HG03159 (cell line): ENCODE measurements around the gene FAHD1.
"Not testable (repeated sequence)": the region's sequence is repeated elsewhere in the genome, so short reads cannot be mapped to it uniquely, and the experiment has no call there.

Experiments
- ATAC-seq: cut with Tn5 transposase; IDR thresholded peaks from one replicate; pipeline ENCODE4 v1.9.1; 2021; ENCODE audit warnings: mild to moderate bottlenecking, moderate library complexity; ENCODE audit not compliant: unreplicated experiment

The FAHD1 gene

DNA sequence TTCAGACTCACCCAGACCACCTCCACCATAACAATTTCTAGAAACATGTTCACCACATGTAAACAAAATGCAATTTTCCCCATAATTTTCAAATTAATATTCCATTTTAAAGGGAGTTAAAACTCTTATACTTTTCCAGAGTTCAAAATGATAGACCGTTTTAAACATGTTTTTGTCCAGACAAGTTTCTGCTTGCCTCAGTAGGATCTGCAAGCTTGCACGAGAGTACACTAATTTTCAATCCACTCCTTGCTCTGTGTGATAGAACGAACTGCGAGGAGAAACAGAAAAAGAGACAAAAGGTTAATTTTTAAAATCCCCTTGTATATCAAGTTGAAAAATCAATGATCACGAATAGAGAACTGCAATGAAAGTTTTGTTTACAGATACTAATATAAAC, 7.1 kb downstream of the FAHD1 start:
- no peak for ATAC-seq

DNA sequence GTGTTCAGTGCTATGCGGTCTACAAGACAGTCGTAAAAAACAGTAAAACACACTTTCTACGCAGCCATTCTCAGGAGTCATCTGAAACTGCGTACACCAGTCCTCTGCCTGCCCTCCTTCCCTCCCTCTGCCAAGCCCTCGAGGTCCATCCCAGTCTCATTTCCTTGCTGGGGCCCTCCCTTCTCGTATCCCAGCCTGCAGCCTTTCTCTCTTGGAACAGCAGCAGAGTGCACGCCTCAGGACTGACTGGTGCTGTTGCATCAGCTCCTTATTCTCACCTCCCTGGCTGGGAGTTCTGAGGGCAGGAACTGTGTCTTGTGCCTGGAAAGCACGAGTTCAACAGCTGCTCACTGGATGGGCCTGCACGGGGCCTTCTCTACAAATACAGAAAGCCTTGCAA, 12.5 kb downstream of the FAHD1 start:
- ATAC-seq: no peak

DNA sequence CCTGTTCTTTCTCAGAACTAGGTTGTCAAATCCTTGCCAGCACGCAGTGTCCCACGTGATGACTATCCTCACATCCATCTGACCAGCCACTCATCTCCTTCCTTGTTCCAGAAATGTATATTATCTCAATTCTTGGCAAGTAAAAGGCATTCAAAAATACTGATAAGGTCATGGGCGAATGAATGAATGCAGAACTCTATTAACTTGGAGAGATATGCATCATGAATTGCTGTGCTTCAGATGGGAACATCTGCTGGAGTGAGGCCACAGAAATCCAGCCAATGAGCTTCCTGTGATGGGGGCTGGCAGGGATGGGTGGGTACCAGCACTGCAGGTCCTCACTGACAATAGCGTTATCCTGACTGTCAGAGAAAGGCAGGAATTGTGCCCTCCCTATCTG, 19.0 kb downstream of the FAHD1 start:
- no peak for ATAC-seq

DNA sequence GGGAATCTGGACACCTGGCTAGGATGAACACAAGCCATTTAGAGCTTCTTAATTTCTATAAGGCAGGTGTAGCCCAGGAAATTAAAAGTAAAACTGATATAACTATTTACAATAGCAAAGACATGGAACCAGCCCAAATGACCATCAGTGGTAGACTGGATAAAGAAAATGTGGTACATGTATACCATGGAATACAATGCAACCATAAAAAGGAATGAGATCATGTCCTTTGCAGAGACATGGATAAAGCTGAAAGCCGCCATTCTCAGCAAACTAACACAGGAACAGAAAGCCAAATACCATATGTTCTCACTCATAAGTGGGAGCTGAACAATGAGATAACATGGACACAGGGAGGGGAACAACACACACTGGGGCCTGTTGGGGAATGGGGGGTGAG, 19.4 kb downstream of the FAHD1 start:
- ATAC-seq: no peak

DNA sequence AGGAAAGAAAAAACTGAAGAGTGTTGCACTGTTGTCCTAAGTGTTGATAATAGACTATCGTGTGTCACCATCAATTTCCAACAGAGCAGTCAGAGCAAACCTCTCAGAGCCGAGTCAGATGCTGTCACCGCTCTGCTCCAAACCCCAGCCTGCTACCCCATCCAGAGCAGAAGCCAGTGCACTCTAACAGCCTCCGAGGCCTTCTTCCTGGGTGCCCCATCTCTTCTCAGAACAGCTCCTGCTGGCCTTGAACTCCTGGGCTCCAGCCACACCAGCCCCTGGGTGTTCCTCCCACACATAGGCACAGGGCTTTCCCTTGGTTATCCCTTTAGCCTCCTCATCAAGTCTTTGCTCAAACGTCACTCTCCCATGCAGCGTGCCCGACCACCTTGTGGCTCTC, 24.0 kb downstream of the FAHD1 start:
- no peak for ATAC-seq

DNA sequence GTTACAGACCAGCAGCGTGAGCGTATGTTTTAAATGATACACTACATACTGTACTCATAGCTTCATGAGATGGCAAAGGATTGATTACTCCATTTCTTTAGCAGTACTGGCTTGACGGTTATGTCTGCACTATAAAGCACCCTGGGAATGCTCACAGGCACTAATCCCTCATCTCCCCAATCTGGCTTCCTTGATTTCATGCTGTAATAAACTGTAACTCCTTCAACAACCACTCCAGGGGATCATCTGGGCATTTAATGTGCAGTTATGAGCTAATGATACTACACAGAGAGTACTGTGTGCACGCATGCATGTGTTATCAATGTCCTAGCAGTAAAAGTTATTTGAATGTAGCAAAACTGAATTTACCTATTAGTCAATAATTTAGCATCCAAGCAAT, 24.8 kb downstream of the FAHD1 start:
- ATAC-seq: no peak

DNA sequence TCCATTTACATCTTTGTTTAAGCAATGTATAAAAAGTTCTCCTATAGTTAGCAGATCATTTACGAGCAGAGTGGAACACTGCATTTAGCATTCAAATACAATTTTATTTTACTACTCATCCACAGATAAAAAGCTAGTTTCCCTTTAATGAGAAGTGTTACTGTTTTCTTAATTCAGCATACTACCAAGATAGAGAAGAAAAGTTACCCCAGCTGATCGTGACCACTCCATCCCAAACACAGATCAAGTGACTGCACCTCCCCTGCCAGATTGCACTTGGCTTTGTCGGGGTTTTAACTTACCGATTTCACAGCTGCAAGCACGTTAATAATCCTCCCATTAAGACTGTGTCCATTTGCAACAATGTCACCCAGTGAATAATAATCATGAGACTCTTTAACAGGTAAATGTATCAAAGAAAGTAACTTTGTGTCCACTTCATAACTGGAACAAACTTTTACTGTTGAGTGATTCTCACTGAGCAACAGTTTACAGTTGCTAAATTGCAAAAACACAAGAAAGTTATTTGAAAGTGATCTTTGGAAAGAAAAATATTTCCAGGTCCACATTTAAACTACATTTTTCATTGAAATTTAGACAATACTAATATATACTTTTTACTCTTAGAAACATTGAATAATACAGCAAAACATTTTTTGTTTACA, 30.6 kb downstream of the FAHD1 start:
- ATAC-seq: no peak

DNA sequence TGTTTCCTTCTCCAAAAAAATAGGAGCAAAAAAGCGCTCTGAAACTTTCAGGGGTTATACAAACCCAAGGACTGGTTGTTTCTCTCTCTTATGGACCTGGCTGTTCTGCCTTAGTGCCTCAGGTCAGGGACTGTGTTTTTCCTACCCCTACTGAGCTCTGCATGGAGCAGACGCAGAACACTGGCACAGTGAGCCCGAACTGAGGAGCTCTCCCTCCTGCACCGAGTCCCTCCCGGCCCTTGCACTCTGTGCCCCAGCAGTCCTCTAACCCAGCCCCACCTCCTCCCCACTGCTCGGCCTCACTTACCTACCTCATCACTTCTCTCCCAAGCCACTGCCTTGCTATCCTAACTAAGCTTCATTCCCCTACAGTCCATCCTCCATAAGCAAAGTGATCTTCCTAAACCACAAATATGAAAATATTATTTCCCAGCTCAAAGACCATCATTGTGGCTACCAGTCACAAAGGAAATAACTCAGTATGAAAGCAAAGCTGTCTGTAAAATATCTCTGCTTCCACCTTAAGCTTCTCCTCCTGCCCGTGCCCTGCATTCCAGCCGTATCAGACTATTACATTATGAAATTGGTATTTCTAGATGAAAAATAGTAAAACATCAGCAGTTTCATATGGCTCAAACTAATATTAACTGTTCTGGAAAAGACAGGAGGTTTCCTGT, 31.3 kb downstream of the FAHD1 start:
- no peak for ATAC-seq

DNA sequence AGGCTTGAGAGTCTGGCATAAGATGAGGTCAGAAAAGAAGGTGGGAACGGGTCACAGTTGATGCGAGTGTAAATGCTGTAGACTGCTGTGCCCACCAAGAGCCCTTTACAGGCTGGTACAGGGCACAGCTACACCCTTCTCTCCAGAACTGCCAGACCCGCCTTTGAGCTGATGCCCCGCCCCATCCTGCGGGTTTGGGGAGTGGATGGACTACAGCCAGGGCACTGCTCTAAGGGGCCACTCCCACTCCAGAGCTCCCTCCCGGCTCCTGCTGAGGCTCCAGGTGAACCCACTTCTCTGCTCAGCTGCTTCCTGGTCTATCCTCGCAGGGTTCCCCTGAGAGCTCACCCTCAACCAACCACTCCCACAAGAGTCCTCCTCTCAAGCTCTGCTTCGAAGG, 32.6 kb downstream of the FAHD1 start:
- no peak for ATAC-seq

DNA sequence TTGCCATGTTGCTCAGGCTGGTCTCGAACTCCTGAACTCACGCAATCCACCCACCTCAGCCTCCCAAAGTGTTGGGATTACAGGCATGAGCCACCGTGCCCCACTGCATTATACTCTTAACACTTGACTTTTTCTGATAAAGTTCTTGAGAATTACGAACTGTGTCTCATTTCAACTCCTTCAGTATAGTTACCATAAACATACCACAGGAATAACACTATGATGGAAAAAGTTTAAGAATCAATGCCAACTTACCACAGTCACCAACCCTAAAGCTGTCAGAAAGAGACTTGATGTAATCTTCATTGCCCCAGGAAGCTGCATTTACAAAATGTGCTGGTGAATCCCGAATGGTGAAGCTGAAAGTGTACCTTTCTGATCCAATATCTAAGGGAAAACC, 34.7 kb downstream of the FAHD1 start:
- ATAC-seq: no peak

DNA sequence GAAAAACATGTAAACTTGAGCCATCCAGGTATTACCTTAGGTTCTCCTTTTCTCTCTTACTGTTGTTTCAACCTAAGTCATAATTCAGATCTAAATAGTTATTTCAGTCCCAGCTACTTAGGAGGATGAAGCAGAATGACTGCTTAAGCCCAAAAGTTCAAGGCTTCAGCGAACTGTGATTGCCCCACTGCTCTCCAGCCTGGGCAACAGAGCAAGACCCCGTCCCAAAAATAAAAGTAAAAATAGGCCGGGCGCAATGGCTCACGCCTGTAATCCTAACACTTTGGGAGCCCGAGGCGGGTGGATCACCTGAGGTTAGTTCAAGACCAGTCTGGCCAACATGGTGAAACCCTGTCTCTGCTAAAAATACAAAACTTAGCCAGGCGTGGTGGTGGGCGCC, 35.4 kb downstream of the FAHD1 start:
- ATAC-seq: no peak

DNA sequence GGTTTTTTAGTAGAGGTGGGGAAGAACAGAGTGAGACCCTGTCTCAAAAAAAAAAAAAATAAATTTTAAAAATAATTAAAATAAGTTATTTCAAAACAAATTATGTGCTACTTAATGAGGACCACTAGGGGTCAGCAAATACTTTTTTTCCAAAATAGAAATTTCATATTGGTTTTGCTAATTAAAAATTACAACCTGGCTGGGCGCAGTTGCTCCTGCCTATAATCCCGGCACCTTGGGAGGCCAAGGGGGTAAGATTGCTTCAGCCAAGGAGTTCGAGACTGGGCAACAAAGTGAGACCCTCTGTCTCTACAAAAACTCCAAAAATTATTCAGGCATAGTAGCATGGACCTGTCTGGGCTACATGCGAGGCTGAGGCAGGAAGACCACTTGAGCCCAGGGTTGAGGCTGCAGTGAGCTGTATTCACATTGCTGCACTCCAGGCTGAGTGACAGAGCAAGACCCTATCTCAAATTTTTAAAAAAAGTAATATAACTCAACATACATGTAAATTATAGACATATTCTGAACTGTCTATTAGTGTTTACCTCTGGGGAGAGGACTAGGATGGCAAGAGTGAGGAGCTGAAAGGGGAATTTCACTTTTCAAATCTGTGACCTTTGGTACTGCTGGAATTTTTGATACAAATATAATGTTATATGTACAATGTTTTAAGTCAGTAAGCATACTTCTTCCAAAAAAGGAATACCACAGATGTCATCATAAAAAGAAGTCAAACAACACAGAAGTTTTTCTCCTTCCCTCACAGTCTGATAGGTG, 36.9 kb downstream of the FAHD1 start:
- ATAC-seq: no peak

DNA sequence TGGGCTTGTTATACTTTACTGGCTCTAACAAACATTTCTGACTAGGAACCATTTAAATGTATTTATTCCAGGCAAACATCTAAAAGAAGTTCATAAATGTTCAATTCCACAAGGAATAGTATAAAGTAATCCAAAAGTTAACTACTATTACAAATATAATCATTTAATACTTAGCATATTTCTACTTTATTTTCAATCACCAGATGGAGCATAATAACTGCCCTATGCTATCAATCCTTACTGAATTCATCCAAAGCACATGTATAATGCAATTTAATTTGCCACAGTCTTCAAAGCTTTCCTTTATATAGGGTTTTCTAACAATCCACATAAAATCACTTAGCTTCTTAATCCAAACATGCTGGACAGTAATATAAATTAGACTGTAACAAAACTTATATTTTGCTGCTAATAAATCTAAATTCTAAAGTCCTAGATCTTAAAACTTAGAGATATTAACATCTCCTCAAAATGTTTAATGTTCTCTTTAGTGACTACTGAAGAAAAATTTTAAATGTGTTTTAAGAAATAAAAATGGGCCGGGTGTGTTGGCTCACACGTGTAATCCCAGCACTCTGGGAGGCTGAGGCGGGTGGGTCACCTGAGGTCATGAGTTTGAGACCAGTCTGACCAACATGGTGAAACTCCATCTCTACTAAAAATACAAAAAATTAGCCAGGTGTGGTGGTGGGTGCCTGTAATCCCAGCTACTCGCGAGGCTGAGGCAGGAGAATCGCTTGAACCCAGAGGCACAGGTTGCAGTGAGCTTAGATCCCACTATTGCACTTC, 39.1 kb downstream of the FAHD1 start:
- no peak for ATAC-seq

DNA sequence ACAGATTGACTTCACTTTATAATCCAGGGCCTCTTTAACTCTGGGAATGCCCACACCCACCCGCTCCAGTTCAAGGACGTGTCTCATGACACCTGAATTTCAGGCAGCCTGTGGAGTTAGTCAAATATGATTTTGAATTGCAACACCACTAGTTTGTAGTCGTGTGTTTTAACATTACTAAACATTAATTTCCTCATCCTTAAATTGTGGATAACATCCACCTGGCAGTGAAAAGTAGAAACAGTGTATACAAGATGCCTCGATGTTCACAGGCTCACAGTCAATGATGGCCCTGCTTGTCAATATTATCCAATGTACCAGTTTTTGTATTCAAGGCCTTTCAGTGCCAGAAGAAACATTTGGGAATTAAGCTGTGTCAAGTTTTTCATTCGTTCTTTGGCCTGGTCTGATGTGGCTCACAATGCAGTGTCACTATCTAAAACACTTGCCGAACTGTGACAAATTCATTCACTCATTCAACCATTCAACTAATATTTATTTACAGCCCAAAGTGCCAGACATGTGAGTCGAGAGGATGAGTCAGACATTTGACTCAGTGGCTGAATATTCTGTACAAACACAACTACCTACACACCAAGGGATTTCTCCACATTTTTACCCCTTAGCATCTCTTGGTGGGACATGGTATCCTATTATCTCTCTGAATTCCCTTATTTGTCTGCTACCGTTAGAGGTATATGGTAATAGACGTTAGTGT, 43.5 kb downstream of the FAHD1 start:
- no peak for ATAC-seq

DNA sequence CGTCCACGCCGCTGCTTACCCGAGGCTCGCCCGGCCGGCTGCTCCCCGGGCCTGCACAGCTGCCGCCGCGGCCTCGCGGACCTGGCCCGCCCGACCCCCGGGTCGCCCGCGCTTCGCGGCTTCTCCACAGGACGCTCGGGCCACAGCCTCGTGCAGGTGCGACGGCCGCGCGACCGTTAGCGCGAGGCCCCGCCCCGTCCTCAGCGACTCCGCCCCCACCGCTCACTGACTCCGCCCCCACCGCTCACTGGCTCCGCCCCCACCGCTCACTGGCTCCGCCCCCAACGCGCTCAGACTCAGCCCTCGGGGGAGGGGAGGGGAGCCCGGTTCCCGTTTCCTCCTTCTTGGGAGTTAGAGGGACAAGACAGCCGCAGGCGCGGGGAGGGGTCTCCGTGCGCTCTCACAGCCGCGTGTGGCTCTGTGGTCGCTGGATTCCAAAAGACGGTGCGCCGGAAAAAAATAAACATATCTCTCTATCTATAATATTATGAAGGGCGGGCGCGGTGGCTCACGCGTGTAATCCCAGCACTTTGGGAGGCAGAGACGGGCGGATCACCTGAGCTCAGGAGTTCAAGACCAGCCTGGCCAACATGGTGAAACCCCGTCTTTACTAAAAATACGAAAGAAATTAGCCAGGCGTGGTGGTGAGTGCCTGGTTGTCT, 45.1 kb downstream of the FAHD1 start, which contains the start of gene MEIOB:
MEIOB (minus strand) TSS at position 191 of the 662 bp plus-strand sequence. CDS start 3,989 bp downstream, outside the sequence.
- ATAC-seq: no peak

DNA sequence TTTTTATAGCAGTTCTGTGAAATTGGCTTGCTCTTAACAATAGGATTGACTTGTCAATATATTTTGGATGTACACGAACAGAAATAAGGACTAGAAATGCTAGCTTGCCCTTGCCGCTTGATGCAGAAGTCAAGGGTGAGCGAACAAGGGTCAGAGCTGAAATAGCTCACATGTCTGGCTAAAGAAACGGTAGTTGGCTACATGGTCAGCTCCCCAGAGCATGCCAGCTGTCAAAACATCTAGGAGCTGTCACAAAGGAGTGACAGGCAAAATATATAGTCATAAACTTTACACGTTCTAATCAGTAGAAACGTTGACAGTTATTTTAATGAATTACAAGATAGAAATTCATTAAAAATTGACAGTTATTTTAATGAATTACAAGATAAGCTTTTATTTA, 47.8 kb downstream of the FAHD1 start:
- ATAC-seq: no peak

DNA sequence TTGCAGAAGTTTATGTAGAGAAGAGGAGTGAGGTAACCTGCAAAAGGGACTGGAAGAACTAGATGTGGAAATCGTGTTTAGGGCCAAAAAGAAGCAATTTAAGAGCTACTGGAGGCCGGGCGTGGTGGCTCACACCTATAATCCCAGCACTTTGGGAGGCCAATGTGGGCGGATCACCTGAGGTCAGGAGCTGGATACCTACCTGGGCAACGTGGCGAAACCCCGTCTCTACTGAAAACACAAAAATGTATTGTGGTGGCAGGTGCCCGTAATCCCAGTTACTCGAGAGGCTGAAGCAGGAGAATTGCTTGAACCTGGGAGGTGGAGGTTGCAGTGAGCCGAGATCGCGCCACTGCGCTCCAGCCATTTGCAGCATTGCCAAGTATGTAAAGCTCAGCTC, 49.1 kb downstream of the FAHD1 start:
- not testable (repeated sequence) for ATAC-seq

DNA sequence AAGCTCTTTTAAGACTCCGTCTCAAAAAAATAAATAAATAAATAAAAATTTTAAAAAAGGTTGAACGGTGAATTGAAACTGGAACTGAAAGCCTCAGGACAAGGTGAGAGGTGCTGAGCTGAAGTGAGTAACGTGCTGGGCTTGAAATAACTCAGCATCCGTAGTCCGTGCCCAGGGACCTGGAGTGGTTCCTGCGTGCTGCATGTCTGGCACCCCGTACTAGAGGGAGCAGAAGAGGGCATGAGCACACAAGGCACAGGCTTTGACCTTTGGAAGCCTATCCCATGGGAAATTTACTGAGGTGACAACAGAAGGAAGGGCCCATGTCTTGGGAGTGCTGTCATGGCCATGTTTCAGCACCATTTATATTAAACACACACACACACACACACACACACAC, 49.5 kb downstream of the FAHD1 start:
- ATAC-seq: no peak

DNA sequence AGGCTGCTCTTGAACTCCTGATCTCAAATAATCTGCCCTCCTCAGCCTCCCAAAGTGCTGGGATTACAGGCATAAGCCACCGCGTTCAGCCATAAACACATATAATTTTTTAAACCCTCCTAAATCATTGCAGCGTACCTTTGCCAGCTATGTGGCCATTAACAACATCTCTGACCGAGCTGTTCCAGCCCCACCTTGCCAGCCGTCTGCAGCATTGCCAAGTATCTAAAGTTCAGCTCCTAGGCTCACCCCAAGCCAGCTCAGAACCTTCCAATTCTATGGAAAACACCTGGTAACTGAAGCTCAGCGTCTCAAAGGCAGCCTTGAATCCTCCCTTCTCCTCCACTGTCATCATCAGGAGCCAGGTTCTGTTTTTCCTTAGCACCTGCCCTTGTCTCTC, 50.1 kb downstream of the FAHD1 start:
- no peak for ATAC-seq

DNA sequence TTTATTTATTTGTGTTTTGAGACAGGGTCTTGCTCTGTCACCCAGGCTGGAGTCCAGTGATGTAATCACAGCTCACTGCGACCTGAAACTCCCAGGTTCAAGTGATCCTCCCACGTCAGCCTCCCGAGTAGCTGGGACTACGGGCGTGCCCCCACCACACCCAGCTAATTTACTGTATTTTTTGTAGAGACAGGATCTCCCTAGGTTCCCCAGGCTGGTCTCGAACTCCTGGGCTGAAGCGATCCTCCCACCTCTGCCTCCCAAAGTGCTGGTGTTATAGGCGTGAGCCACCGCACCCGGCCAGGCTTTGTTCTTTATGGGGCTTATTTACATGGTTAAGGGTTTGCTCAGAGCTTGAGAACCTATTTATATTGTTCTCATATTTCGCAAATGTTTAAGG, 50.8 kb downstream of the FAHD1 start:
- no peak for ATAC-seq
